Measurements from ENCODE around the gene STARD10.

- TF ChIP-seq POLR2A (IDR thresholded peaks at IDR 0.05), result no peak
- no peak for TF ChIP-seq CTCF (IDR thresholded peaks at IDR 0.05 in 8 of 11, conservative IDR thresholded peaks at IDR 0.05 in 3 of 11)
- no peak for TF ChIP-seq POLR2AphosphoS5 (IDR thresholded peaks at IDR 0.05)
Observed at GRCh38 chr11:72789493-72790131, 4.2 kb downstream of the STARD10 start.

Measured in spleen (tissue), 7 donors.